Right ventricle myocardium superior (tissue), 1 donor: ENCODE data around the gene GNA12. TPM values are rescaled to one million over a fixed set of nuclear protein-coding genes. Genes with fewer than 3 reads are reported as not detected.
"Not testable (repeated sequence)": the region's sequence is repeated elsewhere in the genome, so short reads cannot be mapped to it uniquely, and the experiment has no call there.

Source experiments
- ATAC-seq: fragments of 200-7000 bp; cut with Tn5 transposase; one replicate; pipeline ENCODE4 v1.9.1; 2020; ENCODE audit warnings: mild to moderate bottlenecking; ENCODE audit not compliant: poor library complexity
- DNase-seq: peaks from one replicate; pipeline ENCODE4 v3.0.0-alpha.2; 2020
- intact Hi-C: fragments of 100-400 bp; cut with DNase I; formaldehyde crosslinking; loops from one replicate; pipeline ENCODE4 v1.11.2; 2022
- total RNA-seq: library from RNA; stranded (reverse); fragmentation: NEBNext Ultra II Directional; extraction: Animal tissue kit (Norgen Biotek cat#: 25700); gene quantifications from one replicate; pipeline ENCODE4 v1.2.1, GENCODE V29; 2021
- donor health status: DM: no; HTN: yes; CAD: no; lungs with severe emphysema.

Gene GNA12
- total RNA-seq, 1 donor from 2014 or later: 40.6 TPM

- ATAC-seq (peak; percentile 9), DNase-seq (peak; percentile 42)
- intact Hi-C loops: loop anchor here (5.0 kb wide), 1 partner anchor 107 kb away; no protein-coding TSS in a partner anchor
These were observed 114.0 kb downstream of the GNA12 start for GRCh38 chr7:2729893-2730716.

- ATAC-seq (no peak), DNase-seq (peak; percentile 53)
- intact Hi-C loops: no loop called here
These were observed 114.8 kb downstream of the GNA12 start for GRCh38 chr7:2729031-2729892.

GRCh38 chr7:2728316-2729030 is 115.6 kb downstream of the GNA12 start:
- peak; percentile 40 for DNase-seq
- intact Hi-C loops: no loop called here

GRCh38 chr7:2727206-2727605 is 116.9 kb downstream of the GNA12 start:
- peak; percentile 19 for DNase-seq
- ATAC-seq, intact Hi-C loops: not testable (repeated sequence)

More at GRCh38 chr7:2728316-2729030, 115.6 kb downstream of the GNA12 start:
- ATAC-seq: no peak

- DNase-seq: peak; percentile 29
- ATAC-seq: no peak
- intact Hi-C loops: no loop called here
These were observed 117.6 kb downstream of the GNA12 start for GRCh38 chr7:2726316-2727018.

- DNase-seq (peak; percentile 28), ATAC-seq (no peak)
- intact Hi-C loops: no loop called here
These were observed 118.7 kb downstream of the GNA12 start for GRCh38 chr7:2725178-2726105.

GRCh38 chr7:2724453-2725177 is 119.5 kb downstream of the GNA12 start:
- intact Hi-C loops: no loop called here
- DNase-seq: peak; percentile 24
- no peak for ATAC-seq

GRCh38 chr7:2724036-2724435 is 120.1 kb downstream of the GNA12 start:
- intact Hi-C loops, ATAC-seq: not testable (repeated sequence)
- DNase-seq: peak; percentile 38

GRCh38 chr7:2723138-2723850 is 120.8 kb downstream of the GNA12 start:
- no peak for ATAC-seq
- DNase-seq: peak; percentile 39
- intact Hi-C loops: no loop called here

GRCh38 chr7:2722591-2722990 is 121.5 kb downstream of the GNA12 start:
- no peak for ATAC-seq
- DNase-seq: peak; percentile 22
- intact Hi-C loops: no loop called here

GRCh38 chr7:2721842-2722241 is 122.3 kb downstream of the GNA12 start:
- intact Hi-C loops: no loop called here
- DNase-seq (peak; percentile 21), ATAC-seq (no peak)

GRCh38 chr7:2720024-2720423 is 124.1 kb downstream of the GNA12 start:
- ATAC-seq: no peak
- no peak for DNase-seq
- intact Hi-C loops: no loop called here

- no peak for ATAC-seq
- intact Hi-C loops: no loop called here
- DNase-seq: no peak
These were observed 125.1 kb downstream of the GNA12 start for GRCh38 chr7:2719007-2719406.

- no peak for DNase-seq
- intact Hi-C loops: no loop called here
- ATAC-seq: no peak
These were observed 125.7 kb downstream of the GNA12 start for GRCh38 chr7:2718296-2718965.
